Activated CD4-positive, alpha-beta T cell treated with anti-CD3 and anti-CD28 coated beads, Interleukin-2, amount 50 U/mL, for 1 hour (primary cell): Measurements from ENCODE around the gene RNF220.

ENCODE experiments used
- DNase-seq: peaks from one replicate; pipeline ENCODE4 v3.0.0-alpha.2; 2020

Gene RNF220

DNA sequence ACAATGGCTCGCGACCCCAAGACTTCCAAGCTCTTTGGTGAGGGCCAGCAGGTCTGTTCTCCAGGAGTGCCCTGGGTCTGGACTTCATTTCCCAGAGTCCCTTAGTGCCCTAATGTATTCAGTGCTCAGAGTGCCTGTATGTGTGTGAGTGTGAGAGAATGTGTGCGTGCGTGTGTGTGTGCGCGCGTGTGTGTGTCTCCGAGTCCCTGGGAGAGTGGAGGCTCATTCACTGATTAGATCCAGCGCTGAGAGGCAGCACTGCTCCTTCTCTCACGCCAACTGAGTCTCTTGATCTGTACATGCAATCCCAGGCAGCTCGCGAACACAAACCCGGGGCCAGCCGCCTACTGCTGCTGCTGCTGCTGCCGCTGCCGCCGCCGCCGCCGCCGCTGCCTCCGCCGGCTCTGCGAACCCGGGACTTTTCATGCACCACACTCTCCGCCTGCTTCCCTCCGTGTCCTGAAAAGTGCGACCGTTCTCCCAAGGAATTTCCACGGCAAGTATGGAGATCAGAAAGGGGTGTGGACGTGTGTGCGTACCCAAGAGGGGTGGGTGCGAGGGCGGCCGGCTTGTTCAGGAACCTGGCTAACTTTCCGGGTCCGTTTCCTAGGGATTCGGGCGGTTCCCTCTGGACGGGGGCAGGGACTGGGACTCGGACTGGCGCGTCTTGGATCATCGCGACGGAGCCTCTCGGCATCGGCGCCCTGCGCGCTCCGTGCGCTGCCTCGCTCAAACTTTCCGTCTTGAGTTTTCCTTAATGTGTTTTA, at the start of gene RNF220:
Gene RNF220 (plus strand): TSS at position 225 of the 767 bp plus-strand sequence.
- DNase-seq, result peak; percentile 34

DNA sequence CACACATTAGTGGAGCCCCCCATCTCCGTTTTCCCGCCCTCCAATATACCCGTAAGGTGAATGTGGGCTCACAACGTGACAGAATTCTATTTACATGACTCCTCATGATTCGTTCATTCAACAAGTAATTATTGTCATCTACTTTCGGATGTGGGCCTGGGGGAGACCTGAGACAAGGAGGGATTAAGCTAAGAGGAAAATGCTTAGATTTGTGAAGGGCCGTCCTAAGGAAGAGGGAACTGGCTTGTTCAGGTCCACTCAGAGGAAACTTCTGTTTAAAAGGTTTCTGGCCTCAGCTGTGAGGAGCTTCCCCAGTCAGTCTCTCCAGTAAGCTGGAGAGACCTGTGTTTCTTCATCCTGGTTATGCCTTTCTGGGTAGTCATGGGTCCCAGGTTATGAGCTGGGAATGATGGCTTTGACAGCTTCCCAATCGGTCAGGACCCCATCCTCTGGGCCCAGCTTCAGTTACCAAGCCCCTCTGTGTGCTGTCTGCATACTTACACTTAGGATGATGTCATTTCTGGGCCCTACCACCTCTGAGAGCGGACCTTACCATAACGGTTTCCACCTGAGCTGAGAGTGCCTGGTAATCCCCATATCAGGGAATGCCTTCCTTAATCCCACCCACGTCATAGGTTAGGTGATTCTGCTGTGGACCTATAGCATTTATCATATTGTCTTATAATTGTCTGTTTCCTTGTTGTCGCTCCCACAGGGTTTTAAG, 49.3 kb upstream of the RNF220 start:
- no peak for DNase-seq

DNA sequence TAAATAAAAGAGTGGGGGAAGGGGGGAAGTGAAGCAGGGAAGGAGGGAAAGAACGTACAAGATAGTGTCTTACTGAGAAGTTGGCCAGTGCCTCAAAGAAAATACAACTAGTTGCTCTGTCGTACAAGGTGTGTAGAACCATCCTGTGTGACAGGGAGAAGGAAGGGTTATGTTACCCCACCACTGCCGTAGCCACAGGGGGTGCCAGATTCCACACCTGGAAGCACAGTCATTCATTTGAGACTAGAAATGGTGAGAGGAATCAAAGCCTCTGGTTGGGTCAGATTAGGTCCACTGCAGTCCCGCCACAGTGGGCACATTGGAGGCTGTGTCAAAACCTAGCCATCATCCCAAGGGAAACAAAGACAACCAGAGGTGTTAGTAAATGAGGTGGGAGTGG, 47.3 kb upstream of the RNF220 start:
- DNase-seq, result no peak

DNA sequence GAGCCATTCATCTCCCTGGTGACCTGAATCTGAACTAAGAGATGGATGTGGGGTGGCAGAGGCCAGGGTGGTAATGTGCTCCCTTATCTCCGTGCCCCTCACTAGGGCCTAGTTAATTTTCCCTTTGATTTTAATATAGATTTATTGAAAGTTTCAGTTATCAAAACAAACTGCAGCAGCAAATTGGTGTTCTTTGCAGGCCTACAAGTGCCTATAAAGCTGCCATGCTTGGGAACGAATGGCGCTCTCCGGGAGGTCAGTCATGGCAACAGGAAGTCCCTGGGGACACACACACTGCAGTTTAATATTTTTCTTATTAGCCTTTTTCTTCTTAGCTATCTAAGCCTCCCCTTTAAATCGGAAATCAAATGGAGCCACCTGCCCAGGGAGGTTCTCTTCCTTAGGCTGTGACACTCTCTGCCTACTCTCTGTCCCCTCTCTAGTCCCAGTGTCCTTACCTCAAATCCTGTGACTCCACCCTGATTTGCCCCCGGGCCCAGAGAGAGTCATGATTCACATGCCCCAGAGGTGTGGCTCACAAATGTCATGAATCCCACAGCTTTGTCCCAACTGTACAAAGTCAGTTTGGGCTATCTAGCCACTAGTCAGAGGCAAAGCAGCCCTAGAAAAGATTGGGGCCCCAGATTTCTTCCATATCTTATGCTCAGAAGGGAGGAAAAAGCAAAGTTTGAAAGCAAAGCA, 45.7 kb upstream of the RNF220 start:
- no peak for DNase-seq

DNA sequence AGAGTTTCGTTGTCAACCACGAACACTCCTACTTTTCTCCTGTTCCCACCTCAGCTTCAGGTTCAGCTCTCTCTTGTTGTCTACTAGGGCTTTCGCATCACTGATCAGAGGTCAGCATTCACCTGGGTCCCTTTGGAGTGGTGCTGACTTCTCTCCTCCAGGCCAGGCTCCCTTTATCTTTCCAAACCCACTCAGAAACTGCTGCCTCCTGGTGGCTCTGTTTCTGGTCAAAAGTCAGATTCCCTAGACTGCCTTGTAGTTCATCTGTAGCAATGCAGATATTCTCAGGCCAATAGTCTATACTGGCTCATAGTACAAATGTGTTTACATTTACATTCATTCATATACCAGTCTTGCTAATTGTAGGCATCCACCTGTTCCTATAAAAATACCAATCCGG, 43.6 kb upstream of the RNF220 start:
- no peak for DNase-seq

DNA sequence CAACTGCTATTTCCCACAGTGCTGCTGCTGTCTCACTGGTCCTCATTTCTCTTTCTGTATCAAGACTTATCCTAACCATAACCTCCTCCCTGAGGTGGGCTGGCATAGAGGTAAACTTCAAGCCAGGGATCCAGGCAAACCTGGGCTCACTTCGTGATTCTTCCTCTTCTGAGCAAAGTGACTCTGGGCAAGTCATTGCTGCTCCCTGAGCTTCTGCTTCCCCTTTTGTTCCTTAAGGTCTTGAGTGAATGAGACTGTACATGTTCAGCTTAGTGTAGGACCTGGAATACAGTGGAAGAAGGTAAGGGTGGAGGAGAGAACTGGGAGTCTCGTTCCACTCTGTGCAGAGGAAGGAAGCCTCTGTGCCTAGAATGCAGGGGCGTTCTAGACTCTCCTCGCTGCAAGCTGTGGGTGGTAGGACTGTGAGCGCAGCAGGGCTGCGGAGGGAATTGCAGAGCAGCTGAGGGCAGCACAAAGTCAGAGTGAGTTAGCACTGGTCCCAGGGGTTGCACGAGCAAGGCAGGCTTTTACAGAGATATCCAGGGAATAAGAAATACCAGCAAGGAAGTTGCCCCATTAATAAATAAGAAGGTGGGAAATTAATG, 38.6 kb upstream of the RNF220 start:
- no peak for DNase-seq

DNA sequence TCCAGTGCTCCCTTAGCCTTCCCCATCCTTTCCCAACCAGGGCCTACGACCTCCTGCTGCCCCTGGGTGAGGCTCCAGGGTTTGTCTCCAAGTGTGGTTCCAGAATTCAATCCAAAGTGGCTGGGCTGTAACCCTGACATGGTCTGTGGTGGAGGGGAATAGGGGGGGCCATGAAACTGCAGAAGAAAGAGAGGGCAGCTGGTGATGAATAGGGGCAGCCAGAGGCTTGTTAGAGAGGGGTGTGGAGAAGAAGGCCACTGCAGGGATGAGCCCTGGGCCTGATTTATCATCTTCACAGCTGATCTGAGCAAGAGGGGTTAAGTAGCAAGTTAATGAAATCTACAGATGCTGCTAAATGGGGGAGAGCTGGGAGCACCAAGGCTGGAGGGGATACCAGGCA, 37.1 kb upstream of the RNF220 start:
- no peak for DNase-seq

DNA sequence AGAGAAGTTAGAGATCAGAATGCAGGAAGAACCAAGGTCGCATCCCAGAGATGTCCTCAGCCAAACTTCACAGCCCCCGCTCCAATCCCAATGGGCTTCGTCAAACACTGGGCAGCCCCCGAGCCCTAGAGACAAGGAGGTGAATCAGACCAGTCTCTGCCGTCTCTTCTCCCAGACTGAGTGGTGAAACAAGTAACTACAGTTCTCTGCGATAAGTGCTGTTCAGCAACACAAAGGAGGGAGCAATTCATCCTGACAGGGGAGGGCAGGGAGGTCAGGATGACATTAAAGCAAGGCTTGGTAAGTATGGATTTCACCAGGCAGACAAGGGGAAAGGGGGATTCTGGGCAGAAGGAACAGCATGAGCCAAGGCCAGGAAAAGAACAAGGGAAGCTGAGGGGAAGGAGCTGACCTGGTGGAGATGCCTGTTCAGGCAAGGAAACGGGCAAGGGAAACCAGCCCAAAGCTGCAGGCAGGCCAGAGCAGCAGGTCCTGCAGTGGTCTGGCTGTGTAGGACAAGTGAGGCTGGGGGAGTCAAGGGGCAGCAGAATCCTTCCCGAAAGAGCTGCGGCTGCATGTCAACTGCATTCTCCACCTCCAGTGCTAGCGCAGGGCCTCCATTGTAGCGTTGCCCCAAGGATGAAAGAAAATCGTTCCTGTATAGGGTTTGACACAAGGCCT, 36.4 kb upstream of the RNF220 start:
- no peak for DNase-seq

DNA sequence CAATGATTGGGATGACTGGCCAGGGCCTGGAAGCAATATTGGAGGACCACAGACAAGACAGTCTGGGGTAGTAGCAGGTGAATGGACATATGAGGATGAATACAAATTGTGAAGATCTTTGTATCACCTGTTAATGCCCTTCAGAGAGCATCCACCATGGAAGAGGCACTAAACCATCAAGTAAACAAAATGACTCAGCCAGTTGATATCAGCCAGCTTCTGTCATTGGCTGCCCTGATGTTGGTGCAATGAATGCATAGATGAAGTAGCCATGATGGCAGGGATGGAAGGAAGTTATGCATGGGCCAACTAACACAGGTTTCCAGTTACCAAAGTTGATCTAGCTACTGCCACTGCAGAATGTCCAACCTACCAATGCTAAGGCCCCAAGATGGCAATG, 33.8 kb upstream of the RNF220 start:
- no peak for DNase-seq

DNA sequence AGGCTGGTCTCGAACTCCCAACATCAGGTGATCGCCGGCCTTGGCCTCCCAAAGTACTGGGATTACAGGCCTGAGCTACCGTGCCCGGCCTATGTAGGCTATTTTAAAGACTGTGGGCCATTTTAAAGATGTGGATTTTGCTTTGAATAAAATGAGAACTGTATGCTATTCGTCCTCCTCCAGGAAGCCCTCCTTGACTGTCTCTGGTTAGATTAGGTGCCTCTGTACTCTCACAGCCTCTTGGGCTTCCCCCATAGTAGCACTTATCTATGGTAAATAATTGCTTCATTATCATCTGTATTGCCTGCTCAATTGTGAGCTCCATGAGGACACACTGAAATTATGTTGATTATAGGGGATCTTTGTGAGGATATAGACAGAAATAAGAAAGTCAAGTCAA, 29.5 kb upstream of the RNF220 start:
- DNase-seq, result no peak

DNA sequence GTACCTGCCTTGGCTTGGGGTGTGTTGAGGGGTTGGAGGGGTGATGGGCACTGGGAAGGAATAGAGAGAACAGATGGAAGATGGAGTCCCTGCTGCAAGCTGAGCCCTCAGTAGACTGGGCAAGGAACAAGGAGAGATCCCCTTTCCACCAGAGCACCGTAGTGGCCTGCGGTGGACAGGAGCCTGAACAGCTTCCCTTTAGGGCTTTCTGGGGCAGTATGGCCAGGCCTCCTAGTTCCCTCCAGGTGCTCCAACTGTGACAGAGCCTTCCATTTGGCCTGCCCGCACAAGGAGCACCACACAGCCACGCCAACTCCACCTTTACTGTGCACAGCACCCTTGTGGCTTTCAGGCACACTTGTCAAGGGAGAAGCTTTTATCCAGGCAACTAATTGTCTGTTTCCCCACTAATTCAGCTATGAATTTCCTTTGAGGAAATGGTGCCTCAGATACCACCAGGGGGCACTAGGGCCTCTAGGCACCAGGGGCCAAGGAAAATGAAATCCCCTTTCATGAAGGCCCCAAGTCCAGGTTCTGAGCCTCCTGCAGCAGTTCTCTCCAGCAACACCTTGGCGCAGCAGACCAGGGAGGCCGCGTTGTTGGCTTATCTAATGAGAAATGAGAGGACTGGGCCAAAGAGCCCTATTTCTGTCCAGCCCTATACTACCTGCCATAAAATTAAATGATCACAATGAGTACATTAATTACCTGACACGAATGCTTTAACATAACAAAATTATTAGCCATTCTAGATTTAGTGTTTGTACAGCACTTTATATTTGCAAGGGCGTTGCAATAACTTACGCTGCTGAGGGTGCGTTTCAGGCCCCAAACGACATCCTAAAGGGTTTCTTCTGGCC, 26.9 kb upstream of the RNF220 start:
- peak; percentile 30 for DNase-seq

DNA sequence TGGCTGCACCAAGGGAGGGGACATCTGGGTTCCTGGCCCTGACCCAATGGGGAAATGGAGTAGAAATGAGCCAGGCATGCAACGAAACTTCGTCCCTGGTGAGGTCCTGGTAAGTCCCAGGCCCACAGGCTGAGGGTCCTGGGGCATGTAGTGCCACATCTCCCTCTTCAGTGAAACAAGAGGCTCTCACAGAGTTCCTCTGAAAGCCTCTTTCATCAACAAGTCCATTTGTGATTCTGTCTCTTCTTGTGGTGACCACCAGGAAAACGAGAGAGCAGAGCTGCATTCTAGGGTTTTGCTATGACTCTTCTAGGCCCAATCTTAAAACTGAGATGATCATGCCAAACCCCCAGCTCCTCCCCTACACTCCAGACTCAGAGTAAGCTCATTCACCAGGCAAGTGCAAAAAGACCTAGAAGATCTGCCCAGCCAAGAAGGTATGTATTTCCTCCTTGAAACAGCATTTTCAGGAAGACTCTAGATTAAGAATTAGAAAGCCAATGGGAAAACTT, 24.3 kb upstream of the RNF220 start:
- DNase-seq, result no peak

DNA sequence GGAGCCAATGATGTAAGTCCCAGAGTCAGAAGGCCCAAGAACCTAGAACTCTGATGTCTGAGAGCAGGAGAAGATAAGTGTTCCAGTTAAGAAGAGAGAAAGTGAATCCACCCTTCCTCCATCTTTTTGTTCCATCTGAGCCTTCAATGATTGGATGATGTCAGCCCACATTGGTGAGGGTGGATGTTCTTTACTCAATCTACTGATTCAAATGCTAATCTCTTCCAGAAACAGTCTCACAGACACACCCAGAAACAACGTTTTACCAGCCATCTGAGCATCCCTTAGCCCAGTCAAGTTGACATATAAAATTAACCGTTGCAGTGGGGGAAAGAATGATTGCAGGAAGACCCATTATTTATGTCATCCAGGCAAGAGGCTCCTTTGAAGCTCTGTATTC, 16.5 kb upstream of the RNF220 start:
- no peak for DNase-seq

DNA sequence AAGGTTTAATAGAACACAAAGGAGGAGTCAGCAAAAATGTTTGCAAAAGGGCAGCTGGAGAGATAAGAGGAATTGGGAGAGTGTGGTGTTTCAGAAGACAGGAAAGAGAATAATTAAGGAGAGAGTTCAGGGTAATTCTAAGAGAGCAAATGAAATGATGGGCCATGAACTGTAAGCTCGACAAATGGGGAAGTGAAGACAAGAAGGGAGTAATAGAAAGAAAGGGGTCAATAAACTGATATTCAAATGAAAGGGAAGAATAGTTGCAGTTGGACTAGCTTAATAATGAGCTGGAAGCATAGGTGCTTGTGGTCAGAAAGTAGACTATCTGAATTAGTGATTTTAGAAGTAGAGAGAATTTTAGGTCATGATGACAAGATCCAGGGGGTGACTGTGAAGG, 15.6 kb upstream of the RNF220 start:
- DNase-seq, result no peak

DNA sequence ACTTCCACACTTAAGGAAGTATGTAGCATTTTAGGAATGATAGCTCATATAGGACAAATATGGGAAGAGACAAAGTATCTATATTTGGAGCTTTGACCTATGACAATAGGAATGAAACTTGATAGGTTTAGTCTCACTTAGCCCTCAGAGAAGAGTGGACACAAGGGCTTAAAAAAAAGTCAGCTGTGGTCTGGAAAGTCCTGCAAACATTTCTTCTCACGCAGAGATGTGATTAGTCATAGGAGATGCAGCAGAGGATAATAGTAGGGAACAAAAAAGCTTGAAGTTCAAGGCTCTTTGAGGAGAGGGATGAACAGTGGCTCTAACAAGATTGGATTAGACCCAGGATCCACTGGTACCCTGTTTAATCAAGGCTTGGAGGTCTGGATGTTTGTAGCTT, 14.8 kb upstream of the RNF220 start:
- no peak for DNase-seq

DNA sequence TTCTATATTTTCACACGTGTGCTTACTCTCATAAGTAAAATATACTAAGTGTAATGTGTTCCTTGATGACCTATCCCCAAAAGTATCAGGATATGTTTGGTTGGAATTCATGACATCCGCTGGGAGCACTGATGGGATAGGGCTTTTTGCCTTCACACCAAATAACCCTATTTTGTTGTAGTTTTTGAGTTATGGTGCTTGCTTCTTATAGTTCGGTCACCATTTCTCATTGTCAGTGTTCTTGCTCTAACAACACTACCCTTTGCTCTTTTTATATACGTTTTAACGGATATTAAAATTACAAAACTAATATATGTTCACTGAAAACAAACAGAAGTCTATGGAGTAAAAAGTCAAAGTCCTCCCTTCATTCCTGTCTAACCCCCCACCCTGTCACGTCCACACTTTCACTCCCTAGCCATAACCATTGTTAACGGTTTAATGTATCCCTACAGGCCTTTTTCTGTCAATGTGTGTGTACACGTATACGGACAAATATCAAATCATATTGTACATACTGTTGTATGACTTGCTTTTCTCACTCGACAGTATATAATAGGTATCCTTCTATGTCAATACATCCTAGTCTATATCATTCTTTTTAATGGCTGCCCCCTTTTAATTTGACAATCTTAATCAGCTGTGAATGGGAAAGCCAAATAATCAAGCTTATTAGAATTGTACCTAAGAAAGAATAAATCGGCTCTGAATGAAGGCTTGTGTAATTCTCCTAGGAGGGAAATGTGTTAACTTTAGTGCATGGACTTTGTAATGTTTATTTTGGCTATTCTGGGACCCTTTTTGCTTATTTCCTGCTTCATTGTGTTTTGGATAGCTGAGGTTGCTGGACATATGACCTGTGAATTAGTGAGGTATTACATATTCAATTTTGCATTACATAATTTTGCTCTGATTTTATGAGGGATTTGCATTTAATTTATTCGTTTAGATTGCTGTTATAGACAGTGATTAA, 3.5 kb upstream of the RNF220 start:
- no peak for DNase-seq

DNA sequence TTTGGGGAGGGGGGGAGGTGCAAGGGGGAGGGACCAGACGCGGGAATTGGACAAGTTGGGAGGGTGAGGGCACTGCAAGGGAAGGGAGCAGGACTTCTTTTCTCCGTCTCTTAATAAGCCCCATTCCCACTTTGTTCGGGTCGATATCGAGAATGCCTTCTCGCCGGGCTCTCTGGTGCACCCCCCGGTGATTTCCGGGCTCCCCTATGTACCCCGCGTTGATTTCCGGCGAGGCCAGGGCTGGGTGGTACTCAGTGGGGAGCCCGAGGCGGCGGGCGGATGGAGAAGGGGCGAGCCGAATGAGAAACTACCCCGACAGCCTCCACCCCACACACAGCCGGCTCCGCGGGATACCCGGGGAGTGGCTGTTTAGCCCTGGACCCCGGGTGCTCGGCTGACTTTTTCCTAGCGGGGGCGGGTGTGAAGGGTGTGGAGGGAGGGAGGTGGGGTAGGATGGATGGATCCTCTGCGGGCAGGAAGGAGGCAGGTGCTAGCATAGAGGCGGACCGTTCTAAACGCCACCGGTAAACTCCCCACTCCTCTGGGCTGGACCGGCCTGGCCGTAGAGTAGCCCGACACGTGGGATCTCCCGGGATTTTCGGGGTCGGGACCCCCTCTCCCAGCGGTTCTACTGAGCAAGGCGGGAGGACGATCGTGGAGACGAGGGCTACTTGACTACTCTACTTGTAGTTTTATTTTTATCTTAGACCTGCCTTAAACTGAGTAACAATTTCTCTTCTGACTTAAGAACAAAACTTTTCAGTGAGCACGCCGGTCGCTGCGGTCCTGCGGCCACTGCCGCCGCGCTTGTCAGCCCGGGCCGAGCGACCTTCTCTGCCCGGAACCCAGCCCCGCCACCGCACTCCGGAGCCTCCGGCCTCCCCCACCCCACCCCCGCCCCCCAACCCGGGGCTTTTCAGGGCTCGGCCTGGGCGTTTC, 1.0 kb downstream of the RNF220 start:
- DNase-seq, result peak; percentile 9

DNA sequence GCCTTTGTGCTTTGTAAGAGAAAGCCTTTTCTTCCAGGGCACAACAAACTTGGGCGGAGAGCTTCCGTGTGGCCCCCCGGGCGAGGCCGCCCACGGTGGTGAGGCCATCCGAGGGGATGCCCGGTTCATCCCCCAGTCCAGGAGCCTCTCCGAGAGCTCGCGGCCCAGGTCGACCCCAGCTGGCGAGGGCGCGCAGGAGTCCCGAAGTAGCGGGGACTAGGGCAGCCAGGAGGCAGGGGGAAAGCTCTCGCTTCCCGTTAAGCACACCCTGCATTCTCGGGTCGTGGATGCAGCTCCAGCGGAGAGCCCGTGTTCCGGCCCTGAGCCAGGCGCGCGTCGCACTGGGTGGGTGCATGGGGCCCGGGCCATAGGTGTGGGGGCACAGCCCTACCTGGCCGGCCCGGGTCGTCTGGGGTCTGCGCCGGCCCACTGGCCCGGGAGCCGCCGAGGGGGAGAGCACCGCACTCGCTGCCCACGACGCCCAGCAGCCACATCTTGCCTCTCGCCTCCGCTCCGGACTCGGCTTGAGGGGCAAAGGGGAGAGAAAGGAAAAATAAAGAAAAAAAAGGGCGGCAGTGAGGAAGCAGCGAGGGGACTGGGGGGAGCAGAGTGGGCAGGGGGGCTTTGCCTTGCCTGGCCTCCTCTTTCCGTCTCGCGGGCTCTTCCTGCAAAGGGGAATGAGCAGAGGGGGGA, 1.8 kb downstream of the RNF220 start:
- peak; percentile 8 for DNase-seq
